T-helper 1 cell treated with Interleukin-12 subunit alpha and Interleukin-12 subunit beta and Interleukin-4 antibody, amounts not matched to agents 30 ng/mL and 1 ng/mL, for 36 hours (primary cell): ENCODE results near the gene TRIM13. TPM values are rescaled to one million over a fixed set of nuclear protein-coding genes. Genes with fewer than 3 reads are reported as not detected.
"Not testable (repeated sequence)": the region's sequence is repeated elsewhere in the genome, so short reads cannot be mapped to it uniquely, and the experiment has no call there.

ENCODE experiments used
- intact Hi-C: fragments of 100-400 bp; cut with micrococcal nuclease; formaldehyde crosslinking; loops from one replicate; pipeline ENCODE4 v1.15.1; 2024
- total RNA-seq: library from RNA; stranded (reverse); gene quantifications from 2 replicates; pipeline ENCODE4 v1.2.3, GENCODE V29; 2022

The TRIM13 gene
- total RNA-seq, 1 donor from 2014 or later, result 18.4 TPM

DNA sequence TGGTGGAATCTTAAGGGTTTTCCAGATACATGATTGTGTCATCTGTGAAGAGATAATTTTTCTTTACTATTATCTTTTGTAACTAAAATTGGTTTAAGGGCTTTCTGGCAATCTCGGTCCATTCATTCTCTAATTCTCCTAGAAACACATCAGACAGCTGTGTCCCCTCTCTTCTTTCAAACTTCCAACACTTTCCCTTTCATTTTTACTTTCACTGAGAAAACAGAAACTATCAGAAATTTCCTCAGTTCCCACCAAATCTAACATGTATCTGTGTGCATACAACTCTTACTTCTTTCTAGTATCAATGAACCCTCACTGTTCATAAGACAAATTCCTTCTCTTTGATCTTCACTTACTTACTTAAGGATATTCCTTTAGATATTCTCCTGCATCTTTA, 58.6 kb downstream of the TRIM13 start:
- intact Hi-C loops, result no loop called here

DNA sequence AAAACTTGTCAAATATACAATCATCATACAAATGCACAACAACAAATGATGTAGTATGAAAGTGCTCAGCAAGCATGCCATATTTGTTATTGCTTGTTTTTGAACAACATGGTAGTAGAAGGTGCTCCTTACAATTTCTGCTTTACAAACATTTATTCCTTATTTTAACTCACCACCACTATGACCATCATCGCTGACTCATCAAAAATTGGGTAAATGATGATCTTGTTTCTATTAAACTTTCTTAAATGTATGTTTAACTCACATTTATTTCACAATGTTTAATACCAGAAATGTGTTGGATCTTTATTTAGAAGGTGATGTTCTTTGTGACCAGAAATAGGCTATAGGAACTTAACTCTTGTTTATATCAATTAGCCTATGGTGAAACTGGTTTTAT, 63.9 kb downstream of the TRIM13 start:
- intact Hi-C loops, result no loop called here

DNA sequence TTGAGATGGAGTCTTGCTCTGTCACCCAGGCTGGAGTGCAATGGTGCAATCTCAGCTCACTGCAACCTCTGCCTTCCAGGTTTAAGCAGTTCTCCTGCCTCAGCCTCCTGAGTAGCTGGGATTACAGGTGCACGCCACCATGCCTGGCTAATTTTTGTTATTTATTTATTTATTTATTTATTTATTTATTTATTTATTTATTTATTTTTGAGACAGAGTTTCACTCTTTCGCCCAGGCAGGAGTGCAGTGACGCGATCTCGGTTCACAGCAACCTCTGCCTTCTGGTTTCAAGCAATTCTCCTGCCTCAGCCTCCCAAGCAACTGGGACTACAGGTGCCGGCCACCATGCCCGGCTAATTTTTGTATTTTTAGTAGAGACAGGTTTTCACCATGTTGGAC, 65.5 kb downstream of the TRIM13 start:
- intact Hi-C loops, result not testable (repeated sequence)

DNA sequence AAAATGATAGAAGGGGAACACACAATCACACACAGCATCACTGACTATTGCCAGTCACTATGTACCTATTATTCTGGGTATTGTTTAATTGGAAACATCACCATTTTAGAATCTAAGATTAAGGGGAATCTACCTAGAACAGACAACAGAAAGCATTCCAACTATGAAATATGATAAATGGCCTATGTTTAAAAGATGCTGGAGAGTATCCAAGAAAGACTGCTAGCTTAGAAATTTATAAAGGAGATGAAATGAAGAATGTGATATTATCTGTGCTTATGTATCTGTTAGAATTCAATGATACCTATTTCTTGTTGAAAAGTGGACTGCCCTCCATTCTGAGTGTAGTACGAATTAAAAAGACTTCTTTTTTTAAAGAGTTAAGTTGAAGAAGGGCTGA, 68.9 kb downstream of the TRIM13 start:
- intact Hi-C loops, result no loop called here

Other genes with a start within 250 kb of the TRIM13 start
- gene KPNA3, start 204.4 kb upstream of the TRIM13 start, total RNA-seq, result 42.4 and 42.8 TPM in 2 replicates
- 2.5 and 2.7 TPM in 2 replicates for gene SPRYD7, start 60.7 kb upstream of the TRIM13 start, total RNA-seq
- gene KCNRG, start 18.4 kb downstream of the TRIM13 start, total RNA-seq, result 0.59 TPM in 1 of 2 replicates, not detected in the other